HepG2 (cell line): ENCODE data around the gene BRMS1. TPM values are rescaled to one million over a fixed set of nuclear protein-coding genes. Genes with fewer than 3 reads are reported as not detected.
A peak's percentile ranks its signal among the peaks of the same experiment; 100 is the strongest.

ENCODE experiments used
- ATAC-seq: fragments of 200-7000 bp; cut with Tn5 transposase; 3 replicates; pipeline ENCODE4 v1.9.1; 2020; ENCODE audit warnings: mild to moderate bottlenecking, moderate library complexity
- BruUV-seq: library from RNA; stranded (reverse); fragments of 400-500 nt; replicated peaks from 2 replicates; lab custom pipeline; 2021; lab: Mats Ljungman, UMichigan
- CTCF ChIA-PET: fragments of 300-600 bp; formaldehyde crosslinking; extraction: SDS; loops from one replicate; lab custom pipeline; 2021; ENCODE audit warnings: low total read pairs, inconsistent platforms, low intra/inter-chr PET ratio; lab: Yijun Ruan, JAX
- POLR2A ChIA-PET: fragments of 350-600 bp; sonication (Branson Sonifier 250); formaldehyde crosslinking; loops from one replicate; lab custom pipeline; 2020; ENCODE audit warnings: antibody characterized with exemption, inconsistent platforms; lab: Yijun Ruan, JAX
- DNase-seq: peaks from one replicate; pipeline ENCODE4 v3.0.0-alpha.2; 2015; ENCODE audit warnings: low spot score
- FAIRE-seq: peaks from 3 replicates; lab custom pipeline; 2011; peaks lifted over from hg19 to GRCh38; lab: Jason Lieb, UNC
- H2AFZ ChIP-seq: one replicate; pipeline ENCODE4 v1.6.1; 2011; ENCODE audit warnings: low read length, inconsistent platforms
- H3K27ac ChIP-seq: fragments of 300-600 bp; 3 replicates; pipeline ENCODE4 v1.8.0; 2011; ENCODE audit warnings: mixed run types, mild to moderate bottlenecking, mixed read lengths, low read length, inconsistent platforms; ENCODE audit not compliant: insufficient read depth; ENCODE audit errors: extremely low read length
- H3K27me3 ChIP-seq, 2 experiments: fragments of 200-600 bp in 1 of 2; 2 replicates in 1 of 2; 3 replicates in 1 of 2; pipeline versions ENCODE4 v1.6.0 to v1.8.0; 2011; ENCODE audit warnings: low read length in 2 of 2, mild to moderate bottlenecking in 2 of 2, moderate library complexity in 2 of 2, inconsistent platforms in 1 of 2; ENCODE audit not compliant: insufficient read depth in 2 of 2, control insufficient read depth in 1 of 2
- H3K36me3 ChIP-seq, 2 experiments: fragments of 200-600 bp in 1 of 2; replicated peaks in 1 of 2; 2 replicates in 1 of 2; 3 replicates in 1 of 2; pipeline versions ENCODE4 v1.5.1 to v1.8.0; 2011; ENCODE audit warnings: low read length in 2 of 2, inconsistent platforms in 1 of 2; ENCODE audit not compliant: insufficient read depth in 2 of 2, control insufficient read depth in 1 of 2
- H3K4me1 ChIP-seq: 2 replicates; pipeline ENCODE4 v1.5.1; 2012; ENCODE audit warnings: low read length, inconsistent platforms; ENCODE audit not compliant: insufficient read depth
- H3K4me2 ChIP-seq: 2 replicates; pipeline ENCODE4 v1.6.0; 2011; ENCODE audit warnings: low read depth, low read length, inconsistent platforms
- H3K4me3 ChIP-seq, 3 experiments: fragments of 200-600 bp in 1 of 3; sonication (generic), shearing (Covaris generic) in 1 of 3; replicated peaks in 1 of 3; 2 replicates each; pipeline ENCODE4 v1.5.1; 2011 to 2016; ENCODE audit warnings: low read length in 3 of 3, inconsistent platforms in 2 of 3, low read depth in 2 of 3, mild to moderate bottlenecking in 2 of 3, control low read depth in 1 of 3, mixed read lengths in 1 of 3; ENCODE audit not compliant: insufficient read depth in 1 of 3
- H3K79me2 ChIP-seq: one replicate; pipeline ENCODE4 v1.6.1; 2011; ENCODE audit warnings: low read length, inconsistent platforms; ENCODE audit not compliant: insufficient read depth
- H3K9ac ChIP-seq: 2 replicates; pipeline ENCODE4 v1.6.0; 2011; ENCODE audit warnings: mild to moderate bottlenecking, low read depth, low read length, inconsistent platforms; ENCODE audit not compliant: insufficient read depth
- H3K9me3 ChIP-seq: 2 replicates; pipeline ENCODE4 v1.5.1; 2012; ENCODE audit warnings: mild to moderate bottlenecking, low read length
- H4K20me1 ChIP-seq: 2 replicates; pipeline ENCODE4 v1.6.0; 2011; ENCODE audit warnings: inconsistent platforms, mild to moderate bottlenecking, low read length, moderate library complexity; ENCODE audit not compliant: insufficient read depth
- KDM3A ChIP-seq: IDR thresholded peaks from 2 replicates; pipeline ENCODE4 v1.6.1; 2018; ENCODE audit warnings: low read depth, missing compliant biosample characterization
- KDM6A ChIP-seq: IDR thresholded peaks from 2 replicates; pipeline ENCODE4 v1.6.1; 2016; ENCODE audit warnings: low read depth
- MED13 ChIP-seq: sonication (generic); formaldehyde crosslinking; IDR thresholded peaks from 2 replicates; pipeline ENCODE4 v1.5.0; 2020; ENCODE audit warnings: missing genetic modification reagents
- MNT ChIP-seq: fragments of 450-650 bp; IDR thresholded peaks from 2 replicates; pipeline ENCODE4 v1.6.1; 2016
- NCOA5 ChIP-seq: sonication (generic); formaldehyde crosslinking; IDR thresholded peaks from 2 replicates; pipeline ENCODE4 v1.4.0; 2020; ENCODE audit warnings: missing genetic modification reagents
- NFYB ChIP-seq: sonication (generic); formaldehyde crosslinking; IDR thresholded peaks from 2 replicates; pipeline ENCODE4 v1.4.0; 2020; ENCODE audit warnings: missing genetic modification reagents
- PATZ1 ChIP-seq: sonication (generic); formaldehyde crosslinking; IDR thresholded peaks from 2 replicates; pipeline ENCODE4 v1.4.0; 2020; ENCODE audit warnings: missing genetic modification reagents
- SRY ChIP-seq: sonication (generic); formaldehyde crosslinking; IDR thresholded peaks from 2 replicates; pipeline ENCODE4 v1.8.0; 2022; ENCODE audit warnings: mild to moderate bottlenecking, missing genetic modification reagents
- ZNF605 ChIP-seq: sonication (generic); formaldehyde crosslinking; IDR thresholded peaks from 2 replicates; pipeline ENCODE4 v1.8.0; 2022; ENCODE audit warnings: mild to moderate bottlenecking, missing genetic modification reagents
- ZNF720 ChIP-seq: sonication (generic); formaldehyde crosslinking; IDR thresholded peaks from 2 replicates; pipeline ENCODE4 v1.4.0; 2020; ENCODE audit warnings: missing genetic modification reagents
- WGBS: methylation state at CpG from one replicate; pipeline ENCODE4 v1.1.6; 2017; ENCODE audit warnings: low lambda C conversion rate; 5-methylcytosine and 5-hydroxymethylcytosine counted together
- in situ Hi-C: cut with HindIII; loops from 2 replicates; pipeline ENCODE4 v1.10.0; 2017; ENCODE audit warnings: low pct_unique_long_range_greater_than_20kb; ENCODE audit not compliant: extremely low pct_ligation_motif_present
- intact Hi-C: fragments of 100-400 bp; cut with micrococcal nuclease; formaldehyde crosslinking; loops from one replicate; pipeline ENCODE4 v1.10.0; 2022; ENCODE audit not compliant: unreplicated experiment
- polyA plus RNA-seq, 8 experiments: library from polyadenylated mRNA; depleted of rRNA in 3 of 8; stranded (reverse) in 7 of 8; unstranded in 1 of 8; fragments of >200 nt; fragmentation: Illumina TruSeq in 4 of 8; extraction: Trizol in 4 of 8; gene quantifications; 2 replicates each; pipeline versions ENCODE4 v1.2.1 to v1.2.3, GENCODE V29; 2011 to 2016; ENCODE audit warnings: low read depth in 4 of 8, missing spikeins in 1 of 8, mixed read lengths in 1 of 8; ENCODE audit not compliant: insufficient read depth in 1 of 8
- total RNA-seq, 5 experiments: library from RNA; depleted of rRNA; stranded (reverse); fragments of >200 nt; fragmentation: Illumina TruSeq; extraction: Trizol; gene quantifications; 2 replicates each; pipeline ENCODE4 v1.2.3, GENCODE V29; 2016; ENCODE audit warnings: low read depth in 1 of 5

Gene BRMS1
- total and polyA plus RNA-seq, 2 of the 13 experiments (the other 11 are each of a cell fraction or from before 2014, with no cell fraction given): 15.8 to 55.7 TPM

GRCh38 chr11:66341502-66342126 is 3.3 kb downstream of the BRMS1 start:
- intact Hi-C loops: no loop called here
- Histone ChIP-seq H3K4me3 (no peak overlapping the region), H3K27ac (no peak overlapping the region), H3K4me1 (peaks cover 35% of the 10 kb centered on the region), H3K36me3 (peaks cover 19 to 29% of the 10 kb centered on the region in 2 experiments; a peak in 4 of 5 replicates), H3K4me2 (no peak overlapping the region), H4K20me1 (no peaks in the 10 kb centered on the region), H3K79me2 (peaks cover 31% of the 10 kb centered on the region), H3K9me3 (no peaks in the 10 kb centered on the region), H2AFZ (no peak overlapping the region), H3K27me3 (no peaks in the 10 kb centered on the region; a peak in 1 of 5 replicates), H3K9ac (no peak overlapping the region)
- ChIA-PET CTCF (no interaction called here), POLR2A (interaction anchor here (1.3 kb wide), 1 partner anchor 29 kb away, joined by 4 read pairs; no protein-coding TSS in a partner anchor)
- in situ Hi-C loops: no loop called here
- ATAC-seq (no peak), DNase-seq (no peak), FAIRE-seq (no peak)
- BruUV-seq: no TSS peak
- WGBS: 95% methylated on average over 21 of the region's 21 CpGs
- TF ChIP-seq MNT: peak; percentile 21; the same call in 1 of the 2 replicates
- TF ChIP-seq NCOA5 (CRISPR knock-in tag): no peak

- no peak for FAIRE-seq
- ATAC-seq: no peak
- WGBS: 97% methylated on average over 21 of the region's 28 CpGs
- TF ChIP-seq KDM3A (CRISPR knock-in tag) (no peak), ZNF605 (CRISPR knock-in tag) (no peak), SRY (no peak), NFYB (no peak), PATZ1 (no peak), KDM6A (CRISPR knock-in tag) (no peak), MED13 (CRISPR knock-in tag) (no peak), ZNF720 (CRISPR knock-in tag) (no peak)
- TF ChIP-seq, all 625 proteins: peak for 0
- Histone ChIP-seq H2AFZ (no peak overlapping the region), H3K36me3 (peaks cover 19 to 29% of the 10 kb centered on the region in 2 experiments; a peak in 4 of 5 replicates), H3K9me3 (no peaks in the 10 kb centered on the region), H3K4me1 (peaks cover 30% of the 10 kb centered on the region), H3K4me3 (no peak overlapping the region), H3K27me3 (no peaks in the 10 kb centered on the region; a peak in 1 of 5 replicates), H3K79me2 (peaks cover 23% of the 10 kb centered on the region), H3K4me2 (no peak overlapping the region), H3K9ac (no peak overlapping the region), H4K20me1 (no peaks in the 10 kb centered on the region), H3K27ac (no peak overlapping the region)
- no TSS peak for BruUV-seq
- ChIA-PET CTCF (no interaction called here), POLR2A (no interaction called here)
- intact Hi-C loops: no loop called here
- no peak for DNase-seq
- in situ Hi-C loops: no loop called here
Observed at GRCh38 chr11:66340596-66341501, 4.1 kb downstream of the BRMS1 start.
